CD14-positive monocyte (primary cell): Measurements from ENCODE around the gene SKIDA1. TPM values are rescaled to one million over a fixed set of nuclear protein-coding genes. Genes with fewer than 3 reads are reported as not detected.

Experiments
- DNase-seq, 3 donors: peaks; one replicate each; pipeline ENCODE4 v3.0.0-alpha.2; 2011 to 2022
- H2AFZ ChIP-seq: 2 replicates; pipeline ENCODE4 v1.6.0; 2012; ENCODE audit warnings: mild to moderate bottlenecking, low read depth, low read length, inconsistent platforms; ENCODE audit not compliant: insufficient read depth, poor library complexity, severe bottlenecking
- H3K27ac ChIP-seq, 2 donors: 1 replicate in 1 of 2; 2 replicates in 1 of 2; pipeline ENCODE4 v1.5.1; 2012 to 2013; ENCODE audit warnings: low read length in 2 of 2, control low read depth in 1 of 2, inconsistent platforms in 1 of 2, low read depth in 1 of 2, mild to moderate bottlenecking in 1 of 2
- H3K27me3 ChIP-seq, 2 donors: one replicate each; pipeline versions ENCODE4 v1.6.0 to v1.6.1; 2011 to 2013; ENCODE audit warnings: low read length in 2 of 2; ENCODE audit not compliant: control insufficient read depth in 2 of 2, insufficient read depth in 2 of 2
- H3K36me3 ChIP-seq, 2 donors: replicated peaks in 1 of 2; 1 replicate in 1 of 2; 2 replicates in 1 of 2; pipeline versions ENCODE4 v1.5.1 to v1.6.1; 2012 to 2013; ENCODE audit warnings: low read length in 2 of 2, control low read depth in 1 of 2, inconsistent platforms in 1 of 2, mild to moderate bottlenecking in 1 of 2; ENCODE audit not compliant: insufficient read depth in 2 of 2, control insufficient read depth in 1 of 2
- H3K4me1 ChIP-seq, 2 donors: 1 replicate in 1 of 2; 2 replicates in 1 of 2; pipeline versions ENCODE4 v1.5.1 to v1.6.1; 2012 to 2013; ENCODE audit warnings: low read length in 2 of 2, control low read depth in 1 of 2, inconsistent platforms in 1 of 2, mild to moderate bottlenecking in 1 of 2, moderate library complexity in 1 of 2; ENCODE audit not compliant: insufficient read depth in 2 of 2, control insufficient read depth in 1 of 2
- H3K4me2 ChIP-seq: replicated peaks from 2 replicates; pipeline ENCODE3; 2012; ENCODE audit warnings: low read length, moderate library complexity, mild to moderate bottlenecking; ENCODE audit not compliant: poor library complexity, severe bottlenecking; ENCODE audit errors: extremely low read depth
- H3K4me3 ChIP-seq, 3 experiments: fragments of 200-600 bp in 1 of 3; sonication (generic) in 1 of 3; replicated peaks in 1 of 3; 1 replicate in 2 of 3; 2 replicates in 1 of 3; pipeline ENCODE4 v1.5.1; 2011 to 2013; ENCODE audit warnings: low read length in 3 of 3, mild to moderate bottlenecking in 3 of 3, control low read depth in 2 of 3, low read depth in 2 of 3, inconsistent platforms in 1 of 3, moderate library complexity in 1 of 3
- H3K79me2 ChIP-seq: 2 replicates; pipeline ENCODE4 v1.6.0; 2012; ENCODE audit warnings: mild to moderate bottlenecking, control low read depth, inconsistent platforms, low read length, moderate library complexity; ENCODE audit not compliant: insufficient read depth
- H3K9ac ChIP-seq: 2 replicates; pipeline ENCODE4 v1.6.0; 2017; ENCODE audit warnings: low read length, mild to moderate bottlenecking; ENCODE audit not compliant: insufficient read depth, poor library complexity, severe bottlenecking
- H3K9me3 ChIP-seq, 2 donors: replicated peaks in 1 of 2; 1 replicate in 1 of 2; 2 replicates in 1 of 2; pipeline versions ENCODE4 v1.5.1 to v1.6.1; 2012 to 2013; ENCODE audit warnings: low read length in 2 of 2, control low read depth in 1 of 2; ENCODE audit not compliant: control insufficient read depth in 1 of 2, insufficient read depth in 1 of 2
- H4K20me1 ChIP-seq: 2 replicates; pipeline ENCODE4 v1.6.0; 2012; ENCODE audit warnings: mild to moderate bottlenecking, low read length, control low read depth, moderate library complexity; ENCODE audit not compliant: insufficient read depth
- H3K27ac Mint-ChIP-seq, 7 donors: one replicate each; pipeline ENCODE4 v1.8.0; 2020; ENCODE audit warnings: mild to moderate bottlenecking in 7 of 7, mixed read lengths in 7 of 7, moderate library complexity in 6 of 7, inconsistent platforms in 2 of 7
- H3K27me3 Mint-ChIP-seq, 3 donors: one replicate each; pipeline ENCODE4 v1.8.0; 2021 to 2022; ENCODE audit warnings: low read depth in 3 of 3, mild to moderate bottlenecking in 3 of 3, mixed read lengths in 3 of 3, moderate library complexity in 3 of 3, inconsistent platforms in 1 of 3
- H3K36me3 Mint-ChIP-seq, 2 donors: one replicate each; pipeline ENCODE4 v1.8.0; 2020; ENCODE audit warnings: mixed read lengths in 2 of 2, inconsistent platforms in 1 of 2, mild to moderate bottlenecking in 1 of 2
- H3K4me1 Mint-ChIP-seq: one replicate; pipeline ENCODE4 v1.8.0; 2020; ENCODE audit warnings: mild to moderate bottlenecking, mixed read lengths
- H3K4me3 Mint-ChIP-seq, 2 donors: one replicate each; pipeline ENCODE4 v1.8.0; 2020; ENCODE audit warnings: mild to moderate bottlenecking in 2 of 2, mixed read lengths in 2 of 2, moderate library complexity in 1 of 2
- H3K9me3 Mint-ChIP-seq, 7 donors: one replicate each; pipeline ENCODE4 v1.8.0; 2020 to 2022; ENCODE audit warnings: mixed read lengths in 7 of 7, mild to moderate bottlenecking in 6 of 7, moderate library complexity in 6 of 7, inconsistent platforms in 2 of 7
- CTCF ChIP-seq: fragments of 200-600 bp; IDR thresholded peaks from one replicate; pipeline ENCODE4 v1.8.0; 2022; ENCODE audit warnings: antibody characterized with exemption, mild to moderate bottlenecking
- WGBS: methylation state at CpG from one replicate; pipeline ENCODE4 v1.1.5; 2013; ENCODE audit warnings: missing lambda C conversion rate; ENCODE audit not compliant: insufficient coverage; 5-methylcytosine and 5-hydroxymethylcytosine counted together
- intact Hi-C, 2 donors: fragments of 100-400 bp; cut with micrococcal nuclease; formaldehyde crosslinking; loops; one replicate each; pipeline versions ENCODE4 v1.15.0 to v1.15.1; 2023
- polyA plus RNA-seq, 3 donors: library from polyadenylated mRNA; depleted of rRNA in 1 of 3; unstranded in 2 of 3; stranded (reverse) in 1 of 3; fragments of 300-500 nt in 2 of 3; fragments of >200 nt in 1 of 3; fragmentation: Illumina TruSeq in 2 of 3; gene quantifications; 1 replicate in 2 of 3; 2 replicates in 1 of 3; pipeline ENCODE4 v1.2.3, GENCODE V29; 2012 to 2021

SKIDA1 gene
- polyA plus RNA-seq, 3 donors: 0.04 to 0.15 TPM; not detected in 1

- Histone ChIP-seq H4K20me1 (no peaks in the 10 kb centered on the region), H3K4me2 (no peak overlapping the region), H3K36me3 (no peaks in the 10 kb centered on the region), H3K27me3 (no peaks in the 10 kb centered on the region), H3K9ac (no peak overlapping the region), H3K9me3 (no peaks in the 10 kb centered on the region), H3K27ac (no peak overlapping the region), H3K4me3 (no peak overlapping the region), H3K79me2 (peaks cover 5% of the 10 kb centered on the region), H3K4me1 (peaks cover 21 to 48% of the 10 kb centered on the region in 2 donors), H2AFZ (no peak overlapping the region)
- WGBS: no CpG with 5 or more reads among the region's 9 CpGs
- no peak for DNase-seq
- Mint-ChIP-seq H3K9me3 (peaks cover 0 to 1% (median 0%) of the 10 kb centered on the region in 7 donors), H3K27ac (no peak overlapping the region), H3K27me3 (peaks cover 0 to 5% (median 0%) of the 10 kb centered on the region in 3 donors), H3K36me3 (no peaks in the 10 kb centered on the region), H3K4me1 (peaks cover 37% of the 10 kb centered on the region), H3K4me3 (no peak overlapping the region)
- intact Hi-C loops: no loop called here
- TF ChIP-seq CTCF: no peak
Observed at GRCh38 chr10:21529032-21529910, 3.8 kb upstream of the SKIDA1 start.

GRCh38 chr10:21528236-21529031 is 3.0 kb upstream of the SKIDA1 start:
- Mint-ChIP-seq H3K27me3 (peaks cover 0 to 5% (median 0%) of the 10 kb centered on the region in 3 donors), H3K27ac (peak overlapping the region in 1 of 7 donors; percentile 59), H3K36me3 (no peaks in the 10 kb centered on the region), H3K4me1 (peaks cover 37% of the 10 kb centered on the region), H3K4me3 (peak overlapping the region; percentile 90 to 96), H3K9me3 (peaks cover 0 to 1% (median 0%) of the 10 kb centered on the region in 7 donors)
- Histone ChIP-seq H4K20me1 (no peaks in the 10 kb centered on the region), H3K79me2 (peaks cover 5% of the 10 kb centered on the region), H3K27me3 (no peaks in the 10 kb centered on the region), H3K4me3 (peak overlapping the region in 2 of 3 experiments; percentile 89 to 92), H3K4me1 (peaks cover 23 to 49% of the 10 kb centered on the region in 2 donors), H2AFZ (no peak overlapping the region), H3K9ac (no peak overlapping the region), H3K36me3 (no peaks in the 10 kb centered on the region), H3K4me2 (peak overlapping the region; percentile 99), H3K27ac (no peak overlapping the region), H3K9me3 (no peaks in the 10 kb centered on the region)
- TF ChIP-seq CTCF: no peak
- intact Hi-C loops: no loop called here
- WGBS: no CpG with 5 or more reads among the region's 8 CpGs
- DNase-seq: no peak
